ENCODE data around the gene POLDIP2. TPM values are rescaled to one million over a fixed set of nuclear protein-coding genes. Genes with fewer than 3 reads are reported as not detected.

Gene POLDIP2
- total and polyA plus RNA-seq, 2 of the 13 experiments (the other 11 are each of a cell fraction or from before 2014, with no cell fraction given): 85.9 to 114 TPM

DNA sequence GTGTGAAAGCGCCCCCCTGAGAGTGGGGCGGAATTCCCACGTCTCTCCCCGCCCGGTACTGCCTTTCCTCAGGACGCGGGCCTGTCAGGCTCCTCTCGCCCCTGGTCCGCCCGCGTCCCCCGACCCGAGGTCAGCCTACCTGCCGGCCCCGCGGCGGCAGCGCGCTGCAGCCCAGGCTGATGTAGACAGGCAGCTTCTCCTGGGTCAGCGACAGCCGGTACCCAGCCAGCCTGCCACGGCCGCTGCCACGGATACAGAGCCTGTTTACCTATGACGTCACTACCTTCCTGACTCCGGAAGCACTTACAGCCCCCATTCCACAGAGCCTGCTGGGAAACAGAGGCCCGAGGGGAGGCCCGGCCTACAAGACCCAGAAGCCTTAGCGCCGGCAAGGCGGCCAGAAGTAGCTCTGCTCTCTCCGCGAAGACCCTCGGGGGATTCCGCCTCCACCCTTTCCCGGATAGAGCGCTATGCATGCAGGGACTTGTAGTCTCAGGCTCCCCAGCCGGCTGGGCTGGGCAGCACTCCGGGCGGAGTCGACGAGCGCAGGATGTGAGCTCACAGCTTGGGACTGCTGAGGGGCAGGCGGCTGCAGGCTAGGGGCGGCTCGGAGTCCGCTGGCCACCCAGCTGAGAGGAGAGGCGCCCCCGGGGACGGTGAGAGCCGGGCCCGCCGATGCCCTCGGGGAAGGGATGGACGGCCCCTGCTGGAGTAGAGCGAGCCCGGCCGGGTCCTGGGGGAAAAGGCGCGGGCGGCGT is 21.9 kb downstream of the POLDIP2 start, which contains the start of the genes IFT20 and TNFAIP1 (continued):
- no peak for TF ChIP-seq GRHL1 (CRISPR knock-in tag; conservative IDR thresholded peaks at IDR 0.05)
- TF ChIP-seq ZFP37 (CRISPR knock-in tag; IDR thresholded peaks at IDR 0.05; ENCODE audit: borderline replicate concordance): no peak
- peak; percentile 61; the same call in 1 of the 2 replicates for TF ChIP-seq NCOR1 (IDR thresholded peaks at IDR 0.05; ENCODE audit: borderline replicate concordance, low read length)
- TF ChIP-seq, protein P1, sequence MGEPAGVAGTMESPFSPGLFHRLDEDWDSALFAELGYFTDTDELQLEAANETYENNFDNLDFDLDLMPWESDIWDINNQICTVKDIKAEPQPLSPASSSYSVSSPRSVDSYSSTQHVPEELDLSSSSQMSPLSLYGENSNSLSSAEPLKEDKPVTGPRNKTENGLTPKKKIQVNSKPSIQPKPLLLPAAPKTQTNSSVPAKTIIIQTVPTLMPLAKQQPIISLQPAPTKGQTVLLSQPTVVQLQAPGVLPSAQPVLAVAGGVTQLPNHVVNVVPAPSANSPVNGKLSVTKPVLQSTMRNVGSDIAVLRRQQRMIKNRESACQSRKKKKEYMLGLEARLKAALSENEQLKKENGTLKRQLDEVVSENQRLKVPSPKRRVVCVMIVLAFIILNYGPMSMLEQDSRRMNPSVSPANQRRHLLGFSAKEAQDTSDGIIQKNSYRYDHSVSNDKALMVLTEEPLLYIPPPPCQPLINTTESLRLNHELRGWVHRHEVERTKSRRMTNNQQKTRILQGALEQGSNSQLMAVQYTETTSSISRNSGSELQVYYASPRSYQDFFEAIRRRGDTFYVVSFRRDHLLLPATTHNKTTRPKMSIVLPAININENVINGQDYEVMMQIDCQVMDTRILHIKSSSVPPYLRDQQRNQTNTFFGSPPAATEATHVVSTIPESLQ (CRISPR knock-in tag; conservative IDR thresholded peaks at IDR 0.05): no peak
- TF ChIP-seq FOSL1 (CRISPR knock-in tag; IDR thresholded peaks at IDR 0.05; ENCODE audit: borderline replicate concordance): peak; percentile 42; the same call in 1 of the 2 replicates
- no peak for TF ChIP-seq ZNF546 (CRISPR knock-in tag; conservative IDR thresholded peaks at IDR 0.05)
- no peak for TF ChIP-seq MAFF (IDR thresholded peaks at IDR 0.05; ENCODE audit: low read depth, low read length)
- TF ChIP-seq ZNF24 (IDR thresholded peaks at IDR 0.05): no peak
- peak; percentile 83 for TF ChIP-seq NKX3-1 (CRISPR knock-in tag; IDR thresholded peaks at IDR 0.05)
- TF ChIP-seq KMT2B (CRISPR knock-in tag; IDR thresholded peaks at IDR 0.05): peak; percentile 93
- 0 out of 2 replicates have a peak, but pooled peaks have one; percentile 34 for TF ChIP-seq ZNF205 (CRISPR knock-in tag; IDR thresholded peaks at IDR 0.05)
- TF ChIP-seq SKI (IDR thresholded peaks at IDR 0.05; ENCODE audit: partially characterized antibody): peak; percentile 13
- TF ChIP-seq FOXA3 (CRISPR knock-in tag; IDR thresholded peaks at IDR 0.05): peak; percentile 99
- no peak for TF ChIP-seq ZNF703 (CRISPR knock-in tag; IDR thresholded peaks at IDR 0.05; ENCODE audit: borderline replicate concordance)
- peak; percentile 75; the same call in 1 of the 2 replicates for TF ChIP-seq GMEB1 (CRISPR knock-in tag; IDR thresholded peaks at IDR 0.05; ENCODE audit: borderline replicate concordance)
- TF ChIP-seq POLR2G (IDR thresholded peaks at IDR 0.05; ENCODE audit: low read depth, low read length): peak; percentile 86
- no peak for TF ChIP-seq ZNF124 (CRISPR knock-in tag; IDR thresholded peaks at IDR 0.05)
- TF ChIP-seq ZNF720 (CRISPR knock-in tag; IDR thresholded peaks at IDR 0.05): no peak
- TF ChIP-seq ZNF879 (CRISPR knock-in tag; IDR thresholded peaks at IDR 0.05): no peak
- TF ChIP-seq ZBTB2 (CRISPR knock-in tag; IDR thresholded peaks at IDR 0.05; ENCODE audit: low read depth): no peak; the same call in 1 of the 2 replicates
- TF ChIP-seq ZZZ3 (CRISPR knock-in tag; IDR thresholded peaks at IDR 0.05; ENCODE audit: borderline replicate concordance): no peak; the same call in 1 of the 2 replicates
- no peak for TF ChIP-seq ZNF713 (CRISPR knock-in tag; IDR thresholded peaks at IDR 0.05)
- TF ChIP-seq SETDB1 (CRISPR knock-in tag; IDR thresholded peaks at IDR 0.05; ENCODE audit: borderline replicate concordance): no peak
- no peak for TF ChIP-seq ZNF138 (CRISPR knock-in tag; IDR thresholded peaks at IDR 0.05; ENCODE audit: low read depth)
